Ovary (tissue), 9 donors: ENCODE data around the gene RMND5A. TPM values are rescaled to one million over a fixed set of nuclear protein-coding genes. Genes with fewer than 3 reads are reported as not detected.

Experiments used
- DNase-seq, 5 donors: peaks; one replicate each; pipeline ENCODE4 v3.0.0-alpha.2; 2019 to 2020
- H3K27ac ChIP-seq, 2 donors: fragments of 200-600 bp; one replicate each; pipeline versions ENCODE4 v1.5.1 to v1.8.0; 2019 to 2022
- H3K27me3 ChIP-seq: fragments of 200-600 bp; one replicate; pipeline ENCODE4 v1.8.0; 2022
- H3K36me3 ChIP-seq: fragments of 200-600 bp; sonication (generic); one replicate; pipeline ENCODE4 v1.5.1; 2019
- H3K4me1 ChIP-seq: one replicate; pipeline ENCODE4 v1.8.1; 2013; ENCODE audit warnings: mild to moderate bottlenecking, moderate library complexity; ENCODE audit not compliant: insufficient read depth
- H3K4me3 ChIP-seq: fragments of 200-600 bp; sonication (generic); one replicate; pipeline ENCODE4 v1.5.1; 2017
- H3K9me3 ChIP-seq, 2 donors: fragments of 200-600 bp in 1 of 2; sonication (generic) in 1 of 2; one replicate each; pipeline versions ENCODE4 v1.5.1 to v1.8.1; 2013 to 2019; ENCODE audit warnings: mild to moderate bottlenecking in 1 of 2, moderate library complexity in 1 of 2
- CTCF ChIP-seq, 3 donors: fragments of 450-650 bp in 2 of 3; fragments of 200-600 bp in 1 of 3; IDR thresholded peaks; one replicate each; pipeline versions ENCODE4 v1.5.1 to v1.8.0; 2016 to 2022; ENCODE audit warnings: antibody characterized with exemption in 3 of 3, mild to moderate bottlenecking in 1 of 3
- EP300 ChIP-seq: sonication (generic); formaldehyde crosslinking; IDR thresholded peaks from one replicate; pipeline ENCODE4 v1.6.1; 2017; ENCODE audit warnings: antibody characterized with exemption
- POLR2A ChIP-seq: fragments of 450-650 bp; IDR thresholded peaks from one replicate; pipeline ENCODE4 v1.6.1; 2017; ENCODE audit warnings: antibody characterized with exemption, mild to moderate bottlenecking, moderate library complexity
- WGBS, 3 donors: extraction: QIAGEN DNeasy Blood & Tissue Kit in 1 of 3; methylation state at CpG; one replicate each; pipeline versions ENCODE4 v1.1.5 to v1.1.7; 2013 to 2017; 5-methylcytosine and 5-hydroxymethylcytosine counted together
- intact Hi-C, 4 donors: fragments of 100-400 bp; cut with DNase I; formaldehyde crosslinking; loops; one replicate each; pipeline versions ENCODE4 v1.11.0 to v1.15.1; 2022 to 2023
- polyA plus RNA-seq, 2 donors: library from polyadenylated mRNA; stranded (reverse); fragments of 200-250 nt in 1 of 2; fragments of 350-450 nt in 1 of 2; fragmentation: Illumina TruSeq in 1 of 2; extraction: RNeasy Lipid Tissue Mini Kit (QIAGEN cat#74804) in 1 of 2; gene quantifications; one replicate each; pipeline ENCODE4 v1.2.3, GENCODE V29; 2013 to 2014
- total RNA-seq, 7 donors: library from RNA; depleted of rRNA in 2 of 7; stranded (reverse); fragments of >200 nt in 2 of 7; fragmentation: NEBNext Ultra II Directional in 3 of 7; extraction: Animal tissue kit (Norgen Biotek cat#: 25700) in 3 of 7; gene quantifications; one replicate each; pipeline versions ENCODE4 v1.1.0 to v1.2.4, GENCODE V29; 2016 to 2023
- donor health status: DM: no; HTN: no; CAD: no; lungs with moderate emphysema.
- donor health status: DM: no; HTN: no; CAD: no.
- donor health status: Bipolar disorder and iron deficiency.
- donor health status: DM: yes; HTN: yes; CAD: no.
- donor health status: DM: no; HTN: no; CAD: no.
- donor health status: DM: yes; HTN: yes; CAD: no.

Gene RMND5A
- total and polyA plus RNA-seq, 9 donors = 11.2 to 31.1 (median 26.4) TPM

GRCh38 chr2:86776532-86776931, 56.4 kb downstream of the RMND5A start:
- 93 to 94% (median 94%) methylated on average over 7 of the region's 7 CpGs for WGBS, 3 donors

GRCh38 chr2:86778957-86779356, 58.9 kb downstream of the RMND5A start:
- Histone ChIP-seq H3K27me3 (no peaks in the 10 kb centered on the region), H3K36me3 (no peaks in the 10 kb centered on the region), H3K4me3 (no peak overlapping the region), H3K27ac (no peak overlapping the region), H3K9me3 (no peaks in the 10 kb centered on the region), H3K4me1 (no peaks in the 10 kb centered on the region)
- TF ChIP-seq EP300 (no peak), POLR2A (no peak), CTCF (IDR thresholded peaks at IDR 0.05) (no peak)
- DNase-seq = no peak
- intact Hi-C loops = no loop called here
- WGBS, 3 donors = 15 to 26% (median 21%) methylated on average over 2 of the region's 2 CpGs

More at GRCh38 chr2:86776532-86776931, 56.4 kb downstream of the RMND5A start:
- DNase-seq = no peak
- no peaks in the 10 kb centered on the region for H3K36me3 ChIP-seq
- H3K4me3 ChIP-seq = no peak overlapping the region
- H3K9me3 ChIP-seq = no peaks in the 10 kb centered on the region
- TF ChIP-seq EP300 (no peak), POLR2A (no peak), CTCF (IDR thresholded peaks at IDR 0.05) (no peak)
- intact Hi-C loops = no loop called here
- H3K27me3 ChIP-seq = no peaks in the 10 kb centered on the region
- H3K27ac ChIP-seq = no peak overlapping the region
- no peaks in the 10 kb centered on the region for H3K4me1 ChIP-seq

- DNase-seq = no peak
- Histone ChIP-seq H3K36me3 (no peaks in the 10 kb centered on the region), H3K4me1 (no peaks in the 10 kb centered on the region), H3K27ac (no peak overlapping the region), H3K9me3 (no peaks in the 10 kb centered on the region), H3K27me3 (no peaks in the 10 kb centered on the region), H3K4me3 (no peak overlapping the region)
- 55 to 64% (median 60%) methylated on average over 3 of the region's 3 CpGs for WGBS, 3 donors
- intact Hi-C loops = no loop called here
- TF ChIP-seq EP300 (no peak), POLR2A (no peak), CTCF (IDR thresholded peaks at IDR 0.05) (no peak)
Observed at GRCh38 chr2:86779971-86780370, 59.9 kb downstream of the RMND5A start.

GRCh38 chr2:86781363-86781762, 61.3 kb downstream of the RMND5A start:
- H3K4me3 ChIP-seq = no peak overlapping the region
- no peaks in the 10 kb centered on the region for H3K27me3 ChIP-seq
- intact Hi-C loops = no loop called here
- no peaks in the 10 kb centered on the region for H3K4me1 ChIP-seq
- TF ChIP-seq POLR2A (no peak), EP300 (no peak), CTCF (IDR thresholded peaks at IDR 0.05) (no peak)
- H3K9me3 ChIP-seq = no peaks in the 10 kb centered on the region
- H3K36me3 ChIP-seq = no peaks in the 10 kb centered on the region
- no peak for DNase-seq
- WGBS, 3 donors = 80 to 84% (median 83%) methylated on average over 9 of the region's 9 CpGs
- no peak overlapping the region for H3K27ac ChIP-seq
